Endothelial cell of hepatic sinusoid (primary cell): ENCODE results near the gene ABCA1.
"Not testable (repeated sequence)": the region's sequence is repeated elsewhere in the genome, so short reads cannot be mapped to it uniquely, and the experiment has no call there.

Experiments
- in situ Hi-C: cut with HindIII; loops from 2 replicates; pipeline ENCODE4 v1.10.0; 2017; ENCODE audit warnings: low sequenced_read_pairs

ABCA1 gene

DNA sequence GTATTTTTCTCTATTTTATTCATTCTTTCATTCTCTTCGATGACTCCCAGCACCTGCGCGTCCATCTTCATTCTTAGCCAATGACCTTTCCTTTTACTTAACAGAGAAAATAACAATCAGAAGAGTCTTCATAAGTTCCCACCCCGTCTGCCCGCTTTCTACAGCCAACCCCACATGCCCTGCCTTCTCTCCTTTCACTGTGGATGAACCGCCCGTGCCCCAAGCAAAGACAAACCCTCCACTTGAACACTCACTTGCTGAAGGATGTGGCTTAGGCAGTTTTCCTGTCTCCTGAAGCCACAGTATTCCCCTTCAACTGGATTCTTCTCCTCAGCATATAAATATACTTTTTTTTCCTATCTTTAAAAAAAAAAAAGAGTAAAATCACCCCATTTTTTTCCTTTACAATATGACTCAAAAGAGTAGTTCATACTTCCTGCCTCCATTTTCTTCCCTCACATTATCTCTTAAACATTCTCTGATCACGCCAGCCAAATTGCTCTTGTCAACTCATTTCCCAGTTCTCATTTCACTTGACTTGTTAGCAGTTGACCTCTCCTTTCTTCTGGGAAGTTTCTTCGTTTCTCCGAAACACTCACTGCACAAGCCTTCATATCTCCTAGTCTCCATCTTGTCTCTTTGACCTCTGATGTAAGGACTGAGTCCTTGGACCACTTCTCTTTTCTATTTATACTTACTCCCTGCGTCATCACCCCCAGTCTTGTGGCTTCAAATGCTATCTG lies 153.0 kb downstream of the ABCA1 start:
- in situ Hi-C loops: no loop called here

DNA sequence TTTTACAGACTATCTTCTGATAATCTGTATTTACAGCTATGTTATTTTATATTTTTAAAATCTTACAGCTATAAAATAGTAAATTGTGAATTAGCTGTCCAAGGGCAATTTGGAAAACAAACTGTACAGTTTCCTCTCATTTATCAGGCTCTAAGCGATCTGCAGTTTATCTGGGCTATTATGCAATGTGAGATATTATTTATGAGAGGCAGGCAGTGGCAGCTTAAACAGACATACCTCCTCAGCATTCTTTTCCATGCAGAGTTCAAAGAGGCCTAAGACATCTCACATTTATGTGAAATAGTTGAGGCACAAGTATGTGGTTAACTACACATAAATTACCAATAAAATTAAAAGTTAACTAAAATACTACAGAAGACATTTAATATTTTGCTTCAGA lies 153.8 kb downstream of the ABCA1 start:
- in situ Hi-C loops: no loop called here

DNA sequence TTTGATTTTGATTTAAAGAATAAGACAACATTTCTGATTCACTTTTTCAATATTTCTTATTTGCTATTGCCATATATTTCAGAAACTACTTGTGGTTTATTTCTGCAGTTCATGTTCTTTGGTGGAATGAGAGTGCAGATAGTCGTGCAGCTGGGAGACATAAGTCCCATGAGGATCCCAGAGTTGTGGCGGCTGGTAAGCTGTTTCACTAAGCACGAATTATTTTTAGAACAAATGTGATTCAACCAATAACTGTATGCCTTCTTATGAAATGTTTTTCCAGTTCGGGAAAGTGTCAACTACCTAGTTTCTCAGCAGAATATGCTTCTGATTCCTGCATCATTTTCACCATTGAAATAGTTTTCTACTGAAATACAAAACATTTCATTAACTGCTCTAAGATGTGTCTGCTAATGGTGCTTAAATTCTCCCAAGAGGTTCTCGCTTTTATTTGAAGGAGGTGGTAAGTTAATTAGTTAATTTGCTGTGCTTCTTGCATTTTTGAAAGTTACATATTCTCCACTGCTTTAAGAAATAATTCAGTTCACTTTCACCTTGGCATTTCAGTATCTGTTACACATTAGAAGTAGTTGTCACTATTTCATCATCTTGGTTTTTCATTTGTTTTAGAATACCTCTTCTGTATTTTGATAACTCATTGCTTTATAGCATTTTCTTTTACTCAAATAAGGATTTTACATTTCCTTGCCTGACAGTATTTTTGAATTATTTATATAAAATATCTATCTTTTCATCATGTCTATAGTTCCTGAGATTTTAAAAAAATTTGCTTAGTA lies 155.0 kb downstream of the ABCA1 start:
- in situ Hi-C loops: no loop called here

DNA sequence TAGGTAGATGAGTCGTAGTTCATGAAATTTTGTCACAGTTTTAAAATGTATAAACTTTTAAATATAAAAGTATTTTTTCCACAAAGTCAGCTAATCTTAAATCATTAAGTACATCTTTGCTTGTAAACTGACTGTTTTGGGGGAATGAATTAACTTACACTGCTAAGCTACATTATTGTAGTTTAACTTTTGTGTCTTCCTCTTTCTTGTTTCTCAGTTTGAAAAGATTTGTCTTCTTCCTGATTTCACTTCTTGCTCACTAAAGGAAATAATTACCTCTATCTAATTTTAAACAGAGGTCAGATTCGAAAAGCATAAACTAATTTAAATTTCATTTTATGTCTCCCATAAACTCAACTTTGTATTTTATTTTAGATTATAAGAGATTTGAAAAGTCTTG lies 158.3 kb downstream of the ABCA1 start:
- in situ Hi-C loops: no loop called here

DNA sequence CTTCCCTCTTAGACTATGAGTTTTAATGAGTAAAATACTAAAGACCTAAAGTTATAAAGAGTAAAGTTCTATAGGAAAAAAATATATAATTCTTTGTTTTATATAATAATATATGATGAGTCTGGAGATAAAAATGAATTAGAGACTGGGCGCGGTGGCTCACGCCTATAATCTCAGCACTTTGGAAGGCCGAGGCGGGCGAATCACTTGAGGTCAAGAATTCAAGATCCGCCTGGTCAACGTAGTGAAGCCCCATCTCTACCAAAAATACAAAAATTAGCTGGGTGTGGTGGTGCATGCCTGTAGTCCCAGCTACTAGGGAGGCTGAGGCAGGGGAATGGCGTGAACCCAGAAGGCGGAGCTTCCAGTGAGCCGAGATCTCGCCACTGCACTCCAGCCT lies 158.9 kb downstream of the ABCA1 start:
- in situ Hi-C loops: not testable (repeated sequence)

DNA sequence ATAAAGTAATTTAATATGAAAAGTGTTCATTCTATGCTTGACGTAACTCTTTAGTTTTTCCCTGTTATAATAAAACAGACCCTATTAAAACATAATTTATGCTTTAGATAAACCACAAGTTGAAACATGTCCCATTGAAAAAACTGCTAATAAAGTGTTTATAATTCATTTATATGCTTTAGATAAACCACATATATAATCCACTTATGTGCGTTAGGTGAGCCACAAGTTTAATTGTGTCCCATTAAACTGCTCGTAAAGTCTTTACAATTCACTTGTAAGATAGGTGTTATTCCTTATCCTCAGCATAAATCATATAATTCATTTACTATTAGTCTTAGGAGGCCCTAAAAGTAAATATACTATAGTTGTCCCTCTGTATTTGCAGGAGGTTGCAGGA lies 160.4 kb downstream of the ABCA1 start:
- in situ Hi-C loops: no loop called here

DNA sequence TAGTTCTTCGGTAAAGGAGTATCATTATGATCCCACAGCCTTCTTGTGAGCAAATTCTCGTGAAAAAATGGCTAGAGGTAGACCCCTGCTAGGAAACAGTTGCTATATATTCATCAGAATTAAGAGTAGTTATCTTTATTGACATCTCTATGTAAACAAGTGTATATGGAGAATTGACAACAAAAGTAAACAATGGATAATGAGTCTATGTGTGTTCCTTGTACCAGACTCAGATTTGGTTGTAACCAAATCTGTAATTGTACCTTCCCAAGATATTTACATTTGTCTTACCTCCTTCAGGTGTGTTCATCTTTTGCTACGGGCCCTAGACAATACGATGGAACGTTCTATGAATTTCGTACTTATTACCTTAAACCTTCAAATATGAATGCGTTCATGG lies 161.9 kb downstream of the ABCA1 start:
- in situ Hi-C loops: no loop called here

DNA sequence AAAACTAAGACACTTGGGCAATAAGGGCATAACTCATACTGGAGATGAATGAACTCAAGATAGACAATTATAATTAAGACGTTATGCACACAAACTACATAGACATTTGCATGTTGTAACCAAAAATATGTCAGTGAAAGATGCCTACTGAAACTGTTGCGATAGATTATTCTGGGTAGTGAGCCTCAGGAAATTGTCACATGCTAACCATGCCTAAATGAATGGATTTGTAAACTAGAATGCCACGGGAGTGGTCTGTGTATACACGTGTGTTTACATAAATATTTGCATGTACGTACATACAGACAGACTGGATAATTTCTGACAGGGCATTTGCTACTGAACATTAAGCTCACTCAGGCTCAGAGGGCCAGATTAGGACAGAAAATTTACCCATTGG lies 162.8 kb downstream of the ABCA1 start:
- in situ Hi-C loops: no loop called here

DNA sequence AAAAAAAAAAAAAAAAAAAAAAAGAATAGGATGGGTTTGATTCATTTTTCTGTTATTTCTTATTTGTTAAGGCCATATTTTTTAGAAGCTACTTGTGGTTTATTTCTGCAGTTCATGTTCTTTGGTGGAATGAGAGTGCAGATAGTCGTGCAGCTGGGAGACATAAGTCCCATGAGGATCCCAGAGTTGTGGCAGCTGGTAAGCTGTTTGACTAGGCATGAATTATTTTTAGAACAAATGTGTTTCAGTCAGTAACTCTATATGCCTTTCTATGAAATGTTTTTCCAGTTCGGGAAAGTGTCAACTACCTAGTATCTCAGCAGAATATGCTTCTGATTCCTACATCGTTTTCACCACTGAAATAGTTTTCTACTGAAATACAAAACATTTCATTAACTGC lies 169.0 kb downstream of the ABCA1 start:
- in situ Hi-C loops: no loop called here

DNA sequence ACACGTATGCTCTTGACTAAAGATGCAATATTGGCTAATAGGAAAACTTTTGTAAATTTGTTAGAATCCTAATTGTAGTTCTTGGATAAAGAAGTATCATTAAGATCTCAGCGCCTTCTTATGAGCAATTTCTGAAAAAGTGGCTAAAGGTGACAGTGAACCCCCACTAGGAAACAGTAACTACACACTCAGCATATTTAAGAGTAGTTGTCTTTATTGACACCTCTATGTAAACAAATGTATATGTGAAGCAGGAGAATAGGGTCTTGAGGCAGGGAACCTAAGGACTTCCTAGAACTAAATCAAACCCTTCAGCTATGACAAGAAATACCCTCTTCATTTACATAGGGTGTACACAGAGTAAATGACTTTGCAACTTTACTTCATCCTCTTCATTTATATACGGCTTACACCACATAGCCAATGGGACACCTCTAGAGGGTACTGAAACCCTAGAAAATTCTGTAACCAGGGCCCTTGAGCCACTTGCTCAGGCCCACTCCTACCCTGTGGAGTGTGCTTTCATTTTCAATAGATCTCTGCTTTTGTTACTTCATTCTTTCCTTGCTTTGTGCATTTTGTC lies 177.7 kb downstream of the ABCA1 start:
- in situ Hi-C loops: no loop called here

DNA sequence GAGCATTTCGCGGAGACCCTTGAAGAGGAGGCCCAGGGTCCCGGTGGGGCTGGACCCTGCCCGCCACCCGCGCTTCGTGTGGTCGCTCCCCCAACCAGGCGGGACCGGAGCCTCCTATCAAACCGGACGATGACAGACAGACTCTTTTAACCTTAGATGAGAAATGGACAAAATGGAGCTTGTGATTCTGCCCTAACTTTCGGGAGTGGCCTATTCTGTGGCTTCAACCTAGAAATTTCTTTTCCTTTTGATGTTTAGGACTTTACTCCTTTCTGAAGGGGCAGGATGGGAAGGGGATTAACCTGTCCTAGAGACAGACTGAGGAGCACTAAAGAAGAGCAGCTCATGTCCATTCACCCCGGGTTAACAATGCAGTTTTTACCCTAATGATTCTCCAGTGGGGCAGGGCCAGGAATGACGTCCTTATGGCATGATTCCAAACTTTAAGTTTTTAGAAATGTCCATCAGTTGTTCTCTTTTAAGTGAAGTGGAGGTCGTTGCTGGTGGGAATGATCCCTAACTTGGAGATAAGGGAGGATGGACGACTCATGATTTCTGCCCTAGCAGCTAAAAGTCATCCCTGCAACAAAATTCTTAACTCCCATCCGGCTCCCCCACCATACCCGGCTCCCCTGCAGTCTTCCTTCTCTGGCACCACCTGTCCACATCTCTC lies 179.5 kb downstream of the ABCA1 start:
- in situ Hi-C loops: no loop called here

DNA sequence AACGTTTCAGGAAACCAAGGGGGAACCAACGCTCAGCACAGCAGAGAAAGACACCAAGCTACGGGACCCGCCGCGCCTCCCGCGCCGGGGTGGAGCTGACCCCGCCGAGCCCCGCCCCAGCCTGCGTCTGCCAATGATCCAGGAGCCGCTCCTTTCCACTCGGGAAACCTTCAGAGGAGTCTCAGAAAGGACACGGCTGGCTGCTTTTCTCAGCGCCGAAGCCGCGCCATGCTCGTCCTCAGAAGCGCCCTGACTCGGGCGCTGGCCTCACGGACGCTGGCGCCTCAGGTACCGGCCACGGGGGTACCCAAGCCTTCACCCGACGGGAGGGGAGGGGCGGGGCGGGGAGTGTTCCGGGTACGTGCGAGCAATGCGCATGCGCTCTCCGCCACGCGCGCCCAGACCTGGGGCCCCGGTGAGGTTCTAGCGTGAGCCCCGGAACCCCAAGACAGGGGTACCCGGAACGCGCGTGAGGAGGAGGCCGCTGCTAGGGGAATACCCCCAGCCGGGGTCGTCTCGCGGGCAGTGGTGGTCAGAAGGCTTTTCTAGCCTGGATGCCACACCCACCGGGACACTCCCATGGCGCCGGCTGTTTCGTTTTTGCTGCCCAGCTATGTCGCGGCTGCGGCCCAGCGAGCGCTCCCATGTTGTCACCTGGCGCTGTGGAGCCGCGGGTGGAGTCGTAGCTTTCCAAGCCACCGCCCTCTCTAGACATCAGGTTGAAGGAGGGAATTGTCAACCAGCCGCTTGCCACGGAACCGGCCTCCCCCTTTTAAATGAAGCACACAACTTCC lies 180.2 kb downstream of the ABCA1 start, which contains the start of gene NIPSNAP3A:
Gene NIPSNAP3A, plus strand, starts transcription at position 119 of the 794 bp plus-strand sequence. Its CDS starts 110 bp downstream, at position 229.
- in situ Hi-C loops: no loop called here

DNA sequence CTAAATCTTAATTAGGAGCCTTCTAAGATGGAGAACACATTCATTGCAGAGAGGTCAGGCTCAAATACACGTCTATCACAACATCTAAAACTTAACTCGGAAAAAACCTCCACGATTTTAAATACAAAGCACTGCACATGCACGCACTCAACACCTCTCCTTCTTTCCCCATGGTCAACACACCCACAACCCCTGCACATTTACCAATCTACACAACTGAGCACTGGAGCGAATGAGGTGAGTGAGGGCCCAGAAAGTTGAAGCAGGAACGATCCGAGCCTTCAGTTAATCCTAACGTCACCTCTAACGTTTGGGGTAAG lies 180.8 kb downstream of the ABCA1 start:
- in situ Hi-C loops: no loop called here

DNA sequence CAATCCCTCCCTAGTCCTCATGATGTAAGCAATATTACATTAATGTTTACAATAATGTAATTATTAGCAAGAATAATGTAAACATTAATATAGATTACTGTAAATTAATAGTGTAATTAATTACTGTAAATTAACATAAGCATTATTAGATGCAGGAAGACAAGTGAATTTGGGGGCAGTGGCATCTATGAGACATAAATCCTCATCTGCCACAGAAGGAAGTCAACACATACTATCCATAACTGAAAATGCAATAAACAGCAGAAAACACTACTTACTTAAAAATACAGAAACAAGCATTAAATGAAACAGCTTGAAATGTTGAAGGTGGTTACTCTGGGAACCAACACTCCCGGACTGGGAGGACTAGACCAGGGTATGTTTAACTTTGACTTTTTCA lies 181.2 kb downstream of the ABCA1 start:
- in situ Hi-C loops: no loop called here

DNA sequence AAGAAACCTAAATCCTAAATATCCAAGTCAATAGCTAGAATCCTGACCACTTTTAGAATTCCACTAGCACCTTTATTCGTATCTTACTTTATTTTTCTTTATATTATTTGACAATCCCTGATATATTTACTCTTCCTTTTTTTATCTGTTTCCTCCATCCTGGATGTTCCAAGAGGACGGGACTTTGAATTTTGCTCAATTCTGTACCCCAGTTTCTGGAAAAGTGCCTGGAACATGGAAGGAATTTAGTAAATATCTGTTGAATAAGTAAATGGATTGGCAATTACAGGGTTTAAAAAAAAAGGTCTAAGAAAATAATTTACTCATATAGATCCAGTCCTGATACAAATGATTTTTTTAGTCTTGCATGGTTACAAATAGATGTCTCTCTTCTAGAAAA lies 181.7 kb downstream of the ABCA1 start:
- in situ Hi-C loops: no loop called here

DNA sequence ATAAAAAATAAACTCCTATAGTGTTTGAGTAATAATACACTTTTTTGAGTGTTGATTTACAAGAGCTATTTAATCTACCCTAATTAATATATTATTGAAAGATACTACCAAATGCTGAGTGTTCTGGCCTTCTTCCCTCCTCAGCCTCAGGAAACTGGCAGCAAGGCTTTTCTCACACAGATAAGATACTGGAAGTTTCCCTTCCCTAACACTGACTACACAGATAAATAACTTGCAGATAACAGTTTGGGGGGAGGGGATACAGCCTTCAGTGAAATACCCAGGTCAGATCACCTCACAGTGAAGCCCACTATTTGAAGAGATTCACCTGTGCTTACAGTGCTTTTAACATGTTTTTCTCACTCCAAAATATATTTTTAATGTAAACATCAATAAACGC lies 182.1 kb downstream of the ABCA1 start:
- in situ Hi-C loops: no loop called here

DNA sequence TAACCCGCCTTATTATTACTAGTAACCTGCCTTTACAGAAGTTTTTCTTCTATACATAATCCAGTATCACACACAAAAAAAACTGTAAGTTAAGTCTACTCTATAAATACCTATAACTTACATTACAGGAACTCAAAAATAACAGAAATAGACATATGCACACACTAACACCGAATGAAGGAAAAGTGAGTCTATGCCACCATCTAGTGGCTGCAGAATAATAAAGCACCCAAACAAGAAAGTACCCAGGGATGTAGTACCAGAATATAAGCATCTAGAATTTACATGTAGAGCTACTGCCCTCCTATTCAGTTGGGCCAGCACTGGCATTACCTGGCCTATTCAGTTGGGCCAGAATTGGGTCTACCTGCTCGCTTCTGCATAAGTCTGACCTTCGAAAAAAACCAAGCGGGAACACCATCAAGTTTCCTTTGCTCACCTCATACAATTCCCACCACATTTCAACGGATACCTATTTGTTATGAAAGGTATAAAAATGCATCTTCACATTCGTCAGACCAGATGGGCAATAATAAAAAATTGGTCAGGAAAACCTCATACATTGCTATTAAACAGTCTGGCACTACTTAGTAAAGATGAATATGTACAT lies 184.5 kb downstream of the ABCA1 start:
- in situ Hi-C loops: loop anchor here (5.0 kb wide), 1 partner anchor 51 kb away; the partner anchor contains the start of gene OR13D1

DNA sequence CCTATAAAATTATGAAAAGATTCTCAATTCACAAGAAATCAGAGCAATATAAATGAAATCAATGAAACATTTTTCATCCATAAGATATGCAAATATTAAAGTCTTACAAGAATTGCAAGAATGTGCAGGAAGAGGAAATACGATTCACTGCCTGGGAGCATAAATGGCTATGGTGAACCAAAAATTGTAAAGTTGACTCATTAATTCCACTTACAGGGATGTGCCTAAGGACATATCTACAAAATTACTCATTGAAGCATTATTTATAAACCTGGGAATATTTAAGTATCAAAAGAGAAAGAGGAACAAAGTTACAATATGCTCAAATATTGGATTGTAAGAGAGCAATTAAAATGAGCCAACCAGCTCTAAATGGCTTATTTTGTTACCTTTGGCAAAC lies 187.3 kb downstream of the ABCA1 start:
- in situ Hi-C loops: loop anchor here (5.0 kb wide), 1 partner anchor 48 kb away; the partner anchor contains the start of gene OR13D1

DNA sequence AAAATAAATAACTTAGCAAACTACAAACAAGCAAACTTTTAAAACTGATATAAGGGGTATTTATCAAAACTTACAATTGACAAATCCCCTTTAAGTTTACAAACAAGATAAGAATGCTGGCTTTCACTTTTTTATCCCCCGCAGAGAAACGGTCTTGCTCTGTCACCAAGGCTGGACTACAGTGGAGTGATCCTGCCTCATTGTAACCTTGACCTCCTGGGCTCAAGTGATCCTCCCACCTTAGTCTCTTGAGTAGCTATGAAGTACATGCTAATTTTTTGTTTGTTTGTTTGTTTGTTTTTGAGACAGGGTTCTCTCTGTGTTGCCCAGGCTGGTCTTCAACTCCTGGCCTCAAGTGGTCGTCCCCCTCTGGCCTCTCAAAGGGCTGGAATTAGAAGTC lies 189.5 kb downstream of the ABCA1 start:
- in situ Hi-C loops: no loop called here
